Panc1 (cell line): ENCODE data around the gene THBS1. TPM values are rescaled to one million over a fixed set of nuclear protein-coding genes. Genes with fewer than 3 reads are reported as not detected.
A peak's percentile ranks its signal among the peaks of the same experiment; 100 is the strongest.

Source experiments
- ATAC-seq: fragments of 200-7000 bp; cut with Tn5 transposase; 2 replicates; pipeline ENCODE4 v1.9.1; 2020; ENCODE audit warnings: mild to moderate bottlenecking, moderate library complexity
- BruUV-seq: library from RNA; stranded (reverse); fragments of 400-500 nt; replicated peaks from 2 replicates; lab custom pipeline; 2021; lab: Mats Ljungman, UMichigan
- CTCF ChIA-PET: fragments of 300-600 bp; sonication (Branson Sonifier 250); formaldehyde crosslinking; loops from one replicate; lab custom pipeline; 2022; ENCODE audit warnings: antibody characterized with exemption; lab: Charles Lee
- POLR2A ChIA-PET: fragments of 300-600 bp; sonication (Branson Sonifier 250); formaldehyde crosslinking; loops from one replicate; lab custom pipeline; 2022; ENCODE audit warnings: antibody characterized with exemption; lab: Charles Lee
- DNase-seq: peaks from one replicate; pipeline ENCODE4 v3.0.0-alpha.2; 2010; ENCODE audit warnings: low read depth, low spot score
- H3K27ac ChIP-seq: 2 replicates; pipeline ENCODE4 v1.5.1; 2011; ENCODE audit warnings: mild to moderate bottlenecking, low read length, inconsistent platforms
- H3K27me3 ChIP-seq: fragments of 200-500 bp; sonication (Bioruptor generic); 2 replicates; pipeline ENCODE4 v1.6.0; 2014; ENCODE audit warnings: low read length, inconsistent platforms; ENCODE audit not compliant: control insufficient read depth, insufficient read depth
- H3K36me3 ChIP-seq: fragments of 200-500 bp; sonication (Bioruptor generic); 2 replicates; pipeline ENCODE4 v1.5.1; 2014; ENCODE audit warnings: inconsistent platforms, mild to moderate bottlenecking, low read length, moderate library complexity; ENCODE audit not compliant: control insufficient read depth, insufficient read depth
- H3K4me1 ChIP-seq: 2 replicates; pipeline ENCODE4 v1.5.1; 2011; ENCODE audit warnings: inconsistent platforms, mild to moderate bottlenecking, low read length, moderate library complexity; ENCODE audit not compliant: control insufficient read depth, insufficient read depth
- H3K4me3 ChIP-seq, 2 experiments: 2 replicates each; pipeline ENCODE4 v1.5.1; 2011 to 2012; ENCODE audit warnings: low read depth in 2 of 2, low read length in 2 of 2, mild to moderate bottlenecking in 2 of 2, inconsistent platforms in 1 of 2, moderate library complexity in 1 of 2
- H3K9me3 ChIP-seq: fragments of 200-500 bp; sonication (Bioruptor generic); 2 replicates; pipeline ENCODE4 v1.5.1; 2014; ENCODE audit warnings: low read depth, mild to moderate bottlenecking, inconsistent platforms, low read length, moderate library complexity; ENCODE audit not compliant: control insufficient read depth, insufficient read depth
- CTCF ChIP-seq: fragments of 450-650 bp; IDR thresholded peaks from 2 replicates; pipeline ENCODE4 v1.5.1; 2017; ENCODE audit warnings: mild to moderate bottlenecking
- POLR2AphosphoS5 ChIP-seq: IDR thresholded peaks from 2 replicates; pipeline ENCODE4 v1.6.1; 2012; ENCODE audit warnings: mild to moderate bottlenecking, low read depth, low read length, moderate library complexity
- REST ChIP-seq, 2 experiments: IDR thresholded peaks; 2 replicates each; pipeline ENCODE4 v1.6.1; 2011 to 2012; ENCODE audit warnings: low read depth in 2 of 2, control low read depth in 1 of 2, low read length in 1 of 2, mild to moderate bottlenecking in 1 of 2, moderate library complexity in 1 of 2; ENCODE audit not compliant: insufficient read depth in 1 of 2
- SIN3A ChIP-seq: IDR thresholded peaks from 2 replicates; pipeline ENCODE4 v1.6.1; 2012; ENCODE audit warnings: low read depth, mild to moderate bottlenecking, low read length, moderate library complexity, borderline replicate concordance; ENCODE audit not compliant: insufficient read depth
- TCF7L2 ChIP-seq: IDR thresholded peaks from 2 replicates; pipeline ENCODE4 v1.6.1; 2011; ENCODE audit warnings: mild to moderate bottlenecking, low read depth, low read length, inconsistent platforms
- in situ Hi-C: cut with HindIII; loops from 2 replicates; pipeline ENCODE4 v1.10.0; 2016; ENCODE audit warnings: low sequenced_read_pairs, low pct_unique_long_range_greater_than_20kb
- intact Hi-C: fragments of 100-400 bp; cut with micrococcal nuclease; formaldehyde crosslinking; loops from one replicate; pipeline ENCODE4 v1.10.0; 2022; ENCODE audit not compliant: unreplicated experiment
- total RNA-seq: library from RNA; stranded (reverse); gene quantifications from one replicate; pipeline ENCODE4 v1.2.1, GENCODE V29; 2021; ENCODE audit not compliant: unreplicated experiment

The THBS1 gene
- total RNA-seq, 1 experiment from 2014 or later: 61.9 TPM

GRCh38 chr15:39578851-39579486 is 1.9 kb upstream of the THBS1 start:
- Histone ChIP-seq H3K9me3 (no peaks in the 10 kb centered on the region), H3K27me3 (peaks cover 4% of the 10 kb centered on the region), H3K36me3 (no peaks in the 10 kb centered on the region), H3K4me3 (peak overlapping the region in 1 of 2 experiments; percentile 53; a peak in 1 of 4 replicates), H3K27ac (no peak overlapping the region), H3K4me1 (no peaks in the 10 kb centered on the region)
- no peak for TF ChIP-seq POLR2AphosphoS5
- no peak for TF ChIP-seq REST (IDR thresholded peaks at IDR 0.05; ENCODE audit: insufficient read depth in 1 of 2, low read depth in 2 of 2, low read length in 1 of 2)
- in situ Hi-C loops (no loop called here), intact Hi-C loops (no loop called here)
- DNase-seq: no peak
- BruUV-seq: no TSS peak
- POLR2A ChIA-PET: no interaction called here
- CTCF ChIA-PET: interaction anchor here (2.3 kb wide), 1 partner anchor 407 kb away, joined by 13 read pairs; no protein-coding TSS in a partner anchor
- no peak for ATAC-seq

GRCh38 chr15:39579487-39580116 is 1.3 kb upstream of the THBS1 start:
- no peaks in the 10 kb centered on the region for H3K36me3 ChIP-seq
- DNase-seq (peak; percentile 51), ATAC-seq (peak; percentile 68)
- BruUV-seq: no TSS peak
- in situ Hi-C loops: no loop called here
- CTCF ChIA-PET: interaction anchor here (0.7 to 2.3 kb wide), 4 partner anchors 35 to 891 kb away, joined by 3 to 13 read pairs (median 4); no protein-coding TSS in a partner anchor
- no peaks in the 10 kb centered on the region for H3K4me1 ChIP-seq
- TF ChIP-seq TCF7L2 (no peak; the same call in 1 of the 2 replicates), POLR2AphosphoS5 (no peak), REST (IDR thresholded peaks at IDR 0.05; ENCODE audit: insufficient read depth in 1 of 2, low read depth in 2 of 2, low read length in 1 of 2) (no peak), SIN3A (no peak), CTCF (no peak)
- H3K9me3 ChIP-seq: no peaks in the 10 kb centered on the region
- H3K27me3 ChIP-seq: peaks cover 4% of the 10 kb centered on the region
- no peak overlapping the region for H3K27ac ChIP-seq
- POLR2A ChIA-PET: no interaction called here
- peak overlapping the region; percentile 50 to 53; a peak in 3 of 4 replicates for H3K4me3 ChIP-seq
- intact Hi-C loops: loop anchor here (2.0 to 5.0 kb wide), 3 partner anchors 407 to 872 kb away; no protein-coding TSS in a partner anchor
